GM18505 (cell line): ENCODE results near the gene UCP1.

Experiments
- ATAC-seq: cut with Tn5 transposase; IDR thresholded peaks from one replicate; pipeline ENCODE4 v1.9.1; 2021; ENCODE audit not compliant: unreplicated experiment
- POLR2A ChIP-seq: IDR thresholded peaks from 4 replicates; pipeline ENCODE4 v1.6.1; 2011; ENCODE audit warnings: borderline replicate concordance; ENCODE audit not compliant: insufficient read depth, insufficient read length; ENCODE audit errors: extremely low read depth

The UCP1 gene

GRCh38 chr4:140584439-140584838, 15.7 kb upstream of the UCP1 start:
- TF ChIP-seq POLR2A, result no peak
- ATAC-seq, result no peak

GRCh38 chr4:140581078-140581477, 12.3 kb upstream of the UCP1 start:
- TF ChIP-seq POLR2A, result no peak
- ATAC-seq, result no peak

- no peak for TF ChIP-seq POLR2A
- ATAC-seq, result no peak
These were observed 10.5 kb upstream of the UCP1 start for GRCh38 chr4:140579278-140579677.

GRCh38 chr4:140575489-140575888, 6.7 kb upstream of the UCP1 start:
- ATAC-seq, result no peak
- TF ChIP-seq POLR2A, result no peak

- TF ChIP-seq POLR2A, result no peak
- no peak for ATAC-seq
These were observed 2.9 kb upstream of the UCP1 start for GRCh38 chr4:140571620-140572019.

- ATAC-seq, result no peak
- TF ChIP-seq POLR2A, result no peak
These were observed 512 bp upstream of the UCP1 start for GRCh38 chr4:140569307-140569638.

GRCh38 chr4:140559696-140560095, 9.1 kb downstream of the UCP1 start:
- no peak for TF ChIP-seq POLR2A
- ATAC-seq, result no peak

GRCh38 chr4:140557831-140558435, 10.8 kb downstream of the UCP1 start:
- TF ChIP-seq POLR2A, result no peak
- no peak for ATAC-seq

GRCh38 chr4:140556372-140557085, 12.2 kb downstream of the UCP1 start:
- TF ChIP-seq POLR2A, result no peak
- ATAC-seq, result peak; percentile 99

GRCh38 chr4:140533951-140534480, 34.7 kb downstream of the UCP1 start:
- ATAC-seq, result no peak
- TF ChIP-seq POLR2A, result no peak

GRCh38 chr4:140529434-140529833, 39.3 kb downstream of the UCP1 start:
- ATAC-seq, result no peak
- TF ChIP-seq POLR2A, result no peak

- ATAC-seq, result peak; percentile 100
- peak; percentile 87 for TF ChIP-seq POLR2A
These were observed 44.7 kb downstream of the UCP1 start, which contains the start of gene ELMOD2 for GRCh38 chr4:140523857-140524742. Gene ELMOD2, plus strand, starts transcription at chr4:140524168. Its CDS starts 1,261 bp downstream, at chr4:140525429.

- TF ChIP-seq POLR2A, result no peak
- ATAC-seq, result peak; percentile 7
These were observed 45.3 kb downstream of the UCP1 start for GRCh38 chr4:140523370-140523856.
